Liver (tissue), 3 donors: ENCODE data around the gene UQCRC1.

Experiments used
- JUND ChIP-seq, 2 donors: IDR thresholded peaks; 2 replicates each; pipeline ENCODE4 v1.6.1; 2016; ENCODE audit warnings: antibody characterized with exemption in 2 of 2
- REST ChIP-seq: IDR thresholded peaks from 2 replicates; pipeline ENCODE4 v1.6.1; 2016; ENCODE audit warnings: antibody characterized with exemption, mild to moderate bottlenecking
- YY1 ChIP-seq: IDR thresholded peaks from 2 replicates; pipeline ENCODE4 v1.6.1; 2016; ENCODE audit warnings: antibody characterized with exemption, mild to moderate bottlenecking
- TF ChIP-seq, protein P1 (sequence below): fragments of 150-350 bp; IDR thresholded peaks from 2 replicates; pipeline ENCODE4 v1.5.1; 2017; ENCODE audit warnings: improper control_type of control experiment, low read depth, low read length; ENCODE audit not compliant: missing input control
- TF ChIP-seq, protein P2 (sequence below): IDR thresholded peaks from 2 replicates; pipeline ENCODE4 v1.6.1; 2016; ENCODE audit warnings: antibody characterized with exemption
- TF ChIP-seq, protein P3 (sequence below): IDR thresholded peaks from 2 replicates; pipeline ENCODE4 v1.6.1; 2016; ENCODE audit warnings: antibody characterized with exemption
- donor health status: healthy.
- donor health status: healthy.

DNA sequence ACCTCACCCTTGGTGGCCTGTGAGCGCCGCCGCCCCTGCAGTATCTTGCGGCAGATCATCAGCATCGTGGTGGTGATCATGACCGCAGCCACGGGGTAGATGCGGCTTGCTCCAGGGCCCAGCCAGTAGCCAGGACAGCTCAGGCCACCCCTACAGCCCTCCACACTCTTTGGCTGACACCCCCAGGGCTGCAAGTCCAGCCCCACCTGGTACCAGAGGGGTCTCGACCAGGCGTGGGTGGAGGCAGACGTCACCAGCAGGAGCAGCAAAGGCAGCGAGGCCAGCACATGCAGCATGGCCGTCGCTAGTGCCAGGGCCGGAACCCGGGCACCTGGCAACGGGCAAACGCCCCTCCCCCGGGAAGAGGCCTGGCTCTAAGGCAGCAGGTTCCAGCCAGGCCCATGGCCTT is 12.0 kb upstream of the UQCRC1 start, which contains the start of gene TMEM89:
- TF ChIP-seq, protein P1, sequence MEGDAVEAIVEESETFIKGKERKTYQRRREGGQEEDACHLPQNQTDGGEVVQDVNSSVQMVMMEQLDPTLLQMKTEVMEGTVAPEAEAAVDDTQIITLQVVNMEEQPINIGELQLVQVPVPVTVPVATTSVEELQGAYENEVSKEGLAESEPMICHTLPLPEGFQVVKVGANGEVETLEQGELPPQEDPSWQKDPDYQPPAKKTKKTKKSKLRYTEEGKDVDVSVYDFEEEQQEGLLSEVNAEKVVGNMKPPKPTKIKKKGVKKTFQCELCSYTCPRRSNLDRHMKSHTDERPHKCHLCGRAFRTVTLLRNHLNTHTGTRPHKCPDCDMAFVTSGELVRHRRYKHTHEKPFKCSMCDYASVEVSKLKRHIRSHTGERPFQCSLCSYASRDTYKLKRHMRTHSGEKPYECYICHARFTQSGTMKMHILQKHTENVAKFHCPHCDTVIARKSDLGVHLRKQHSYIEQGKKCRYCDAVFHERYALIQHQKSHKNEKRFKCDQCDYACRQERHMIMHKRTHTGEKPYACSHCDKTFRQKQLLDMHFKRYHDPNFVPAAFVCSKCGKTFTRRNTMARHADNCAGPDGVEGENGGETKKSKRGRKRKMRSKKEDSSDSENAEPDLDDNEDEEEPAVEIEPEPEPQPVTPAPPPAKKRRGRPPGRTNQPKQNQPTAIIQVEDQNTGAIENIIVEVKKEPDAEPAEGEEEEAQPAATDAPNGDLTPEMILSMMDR = no peak
- TF ChIP-seq, protein P2, sequence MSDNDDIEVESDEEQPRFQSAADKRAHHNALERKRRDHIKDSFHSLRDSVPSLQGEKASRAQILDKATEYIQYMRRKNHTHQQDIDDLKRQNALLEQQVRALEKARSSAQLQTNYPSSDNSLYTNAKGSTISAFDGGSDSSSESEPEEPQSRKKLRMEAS = no peak
- TF ChIP-seq REST (no peak), YY1 (no peak), JUND (IDR thresholded peaks at IDR 0.05) (no peak)
- TF ChIP-seq, protein P3, sequence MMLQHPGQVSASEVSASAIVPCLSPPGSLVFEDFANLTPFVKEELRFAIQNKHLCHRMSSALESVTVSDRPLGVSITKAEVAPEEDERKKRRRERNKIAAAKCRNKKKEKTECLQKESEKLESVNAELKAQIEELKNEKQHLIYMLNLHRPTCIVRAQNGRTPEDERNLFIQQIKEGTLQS = no peak
